ENCODE data around the gene STRA8.

Gene STRA8

GRCh38 chr7:135260930-135261721 lies 27.5 kb downstream of the STRA8 start:
- H3K4me3 ChIP-seq (ENCODE audit: control insufficient read depth, low read depth, low read length) = no peak overlapping the region
- no peak for DNase-seq (ENCODE audit: low read depth)
- TF ChIP-seq CTCF (IDR thresholded peaks at IDR 0.05; ENCODE audit: control insufficient read depth, insufficient read depth, low read depth, low read length, missing control alignments) = no peak

- DNase-seq (ENCODE audit: low read depth) = no peak
- TF ChIP-seq CTCF (IDR thresholded peaks at IDR 0.05; ENCODE audit: control insufficient read depth, insufficient read depth, low read depth, low read length, missing control alignments) = no peak
- H3K4me3 ChIP-seq (ENCODE audit: control insufficient read depth, low read depth, low read length) = no peak overlapping the region
Observed at GRCh38 chr7:135262623-135263320, 29.1 kb downstream of the STRA8 start.

GRCh38 chr7:135263321-135263970 lies 29.8 kb downstream of the STRA8 start:
- no peak for DNase-seq (ENCODE audit: low read depth)
- no peak for TF ChIP-seq CTCF (IDR thresholded peaks at IDR 0.05; ENCODE audit: control insufficient read depth, insufficient read depth, low read depth, low read length, missing control alignments)
- no peak overlapping the region for H3K4me3 ChIP-seq (ENCODE audit: control insufficient read depth, low read depth, low read length)

GRCh38 chr7:135265637-135266036 lies 32.0 kb downstream of the STRA8 start:
- H3K4me3 ChIP-seq (ENCODE audit: control insufficient read depth, low read depth, low read length) = no peak overlapping the region
- no peak for DNase-seq (ENCODE audit: low read depth)
- TF ChIP-seq CTCF (IDR thresholded peaks at IDR 0.05; ENCODE audit: control insufficient read depth, insufficient read depth, low read depth, low read length, missing control alignments) = no peak

- H3K4me3 ChIP-seq (ENCODE audit: control insufficient read depth, low read depth, low read length) = no peak overlapping the region
- no peak for TF ChIP-seq CTCF (IDR thresholded peaks at IDR 0.05; ENCODE audit: control insufficient read depth, insufficient read depth, low read depth, low read length, missing control alignments)
- no peak for DNase-seq (ENCODE audit: low read depth)
Observed at GRCh38 chr7:135269921-135270320, 36.3 kb downstream of the STRA8 start.

- no peak for DNase-seq (ENCODE audit: low read depth)
- no peak for TF ChIP-seq CTCF (IDR thresholded peaks at IDR 0.05; ENCODE audit: control insufficient read depth, insufficient read depth, low read depth, low read length, missing control alignments)
- no peak overlapping the region for H3K4me3 ChIP-seq (ENCODE audit: control insufficient read depth, low read depth, low read length)
Observed at GRCh38 chr7:135270577-135271254, 37.1 kb downstream of the STRA8 start.
